OCI-LY1 (cell line): ENCODE measurements around the gene RABGAP1L.

ENCODE experiments used
- EZH2 ChIP-seq: fragments of 200-600 bp; sonication (generic), shearing (Covaris generic); IDR thresholded peaks from 2 replicates; pipeline ENCODE4 v1.8.0; 2017; ENCODE audit warnings: borderline replicate concordance, mixed run types, mild to moderate bottlenecking, antibody characterized with exemption, low read length, moderate library complexity, mixed read lengths
- TF ChIP-seq, protein P1 (sequence below): fragments of 200-600 bp; sonication (generic), shearing (Covaris generic); IDR thresholded peaks from 2 replicates; pipeline ENCODE4 v1.5.1; 2017; ENCODE audit warnings: mild to moderate bottlenecking, antibody characterized with exemption, low read length, moderate library complexity, mixed read lengths

DNA sequence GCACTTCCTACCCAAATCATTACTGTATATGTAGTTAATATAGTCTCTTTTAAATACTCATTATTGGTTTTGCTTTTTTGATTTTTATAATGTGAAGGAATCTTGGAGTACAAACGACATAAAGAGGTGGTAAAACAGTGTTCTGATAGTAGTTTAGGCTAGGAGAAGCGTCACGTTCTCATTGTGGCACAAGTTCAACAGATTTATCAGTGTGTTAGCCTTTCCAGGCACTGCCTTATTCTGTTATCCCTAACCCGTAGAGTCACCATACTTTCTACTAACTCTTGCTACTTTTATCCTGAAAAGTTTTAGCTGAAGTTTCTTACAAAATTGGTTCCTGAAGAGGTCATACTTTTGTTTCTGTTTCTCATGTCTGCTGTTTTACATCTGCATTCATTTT is 665.8 kb downstream of the RABGAP1L start:
- TF ChIP-seq, protein P1, sequence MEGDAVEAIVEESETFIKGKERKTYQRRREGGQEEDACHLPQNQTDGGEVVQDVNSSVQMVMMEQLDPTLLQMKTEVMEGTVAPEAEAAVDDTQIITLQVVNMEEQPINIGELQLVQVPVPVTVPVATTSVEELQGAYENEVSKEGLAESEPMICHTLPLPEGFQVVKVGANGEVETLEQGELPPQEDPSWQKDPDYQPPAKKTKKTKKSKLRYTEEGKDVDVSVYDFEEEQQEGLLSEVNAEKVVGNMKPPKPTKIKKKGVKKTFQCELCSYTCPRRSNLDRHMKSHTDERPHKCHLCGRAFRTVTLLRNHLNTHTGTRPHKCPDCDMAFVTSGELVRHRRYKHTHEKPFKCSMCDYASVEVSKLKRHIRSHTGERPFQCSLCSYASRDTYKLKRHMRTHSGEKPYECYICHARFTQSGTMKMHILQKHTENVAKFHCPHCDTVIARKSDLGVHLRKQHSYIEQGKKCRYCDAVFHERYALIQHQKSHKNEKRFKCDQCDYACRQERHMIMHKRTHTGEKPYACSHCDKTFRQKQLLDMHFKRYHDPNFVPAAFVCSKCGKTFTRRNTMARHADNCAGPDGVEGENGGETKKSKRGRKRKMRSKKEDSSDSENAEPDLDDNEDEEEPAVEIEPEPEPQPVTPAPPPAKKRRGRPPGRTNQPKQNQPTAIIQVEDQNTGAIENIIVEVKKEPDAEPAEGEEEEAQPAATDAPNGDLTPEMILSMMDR: no peak
- TF ChIP-seq EZH2: no peak
